Lower lobe of right lung (tissue), 2 donors: ENCODE results near the gene NFIA. TPM values are rescaled to one million over a fixed set of nuclear protein-coding genes. Genes with fewer than 3 reads are reported as not detected.

Source experiments
- ATAC-seq, 2 donors: fragments of 200-7000 bp; cut with Tn5 transposase; one replicate each; pipeline ENCODE4 v1.9.1; 2020 to 2022; ENCODE audit warnings: mild to moderate bottlenecking in 2 of 2, moderate library complexity in 2 of 2
- DNase-seq: peaks from one replicate; pipeline ENCODE4 v3.0.0-alpha.2; 2020
- H3K27ac ChIP-seq: fragments of 200-600 bp; one replicate; pipeline ENCODE4 v1.8.0; 2022
- H3K27me3 ChIP-seq: fragments of 200-600 bp; one replicate; pipeline ENCODE4 v1.8.0; 2022; ENCODE audit warnings: low read depth
- H3K36me3 ChIP-seq: fragments of 200-600 bp; one replicate; pipeline ENCODE4 v1.8.0; 2022; ENCODE audit warnings: mild to moderate bottlenecking
- H3K4me1 ChIP-seq: fragments of 200-600 bp; one replicate; pipeline ENCODE4 v1.8.0; 2022
- H3K4me3 ChIP-seq: fragments of 200-600 bp; one replicate; pipeline ENCODE4 v1.8.0; 2022; ENCODE audit warnings: mild to moderate bottlenecking
- H3K9me3 ChIP-seq: fragments of 200-600 bp; one replicate; pipeline ENCODE4 v1.8.0; 2022
- CTCF ChIP-seq: fragments of 200-600 bp; IDR thresholded peaks from one replicate; pipeline ENCODE4 v1.8.0; 2022; ENCODE audit warnings: antibody characterized with exemption, mild to moderate bottlenecking
- intact Hi-C: fragments of 100-400 bp; cut with DNase I; formaldehyde crosslinking; loops from one replicate; pipeline ENCODE4 v1.11.0; 2022
- total RNA-seq: library from RNA; stranded (reverse); fragmentation: NEBNext Ultra II Directional; extraction: Animal tissue kit (Norgen Biotek cat#: 25700); gene quantifications from one replicate; pipeline ENCODE4 v1.2.1, GENCODE V29; 2021
- donor health status: DM: no; HTN: yes; CAD: no; lungs with severe emphysema.

NFIA gene
- total RNA-seq, 1 donor from 2014 or later = 70.0 TPM

- peaks cover 28% of the 10 kb centered on the region for H3K4me1 ChIP-seq
- peak in 1 of 2 donors; percentile 12 for ATAC-seq
- TF ChIP-seq CTCF = no peak
- no peaks in the 10 kb centered on the region for H3K36me3 ChIP-seq
- H3K9me3 ChIP-seq = no peaks in the 10 kb centered on the region
- no peak overlapping the region for H3K4me3 ChIP-seq
- no peaks in the 10 kb centered on the region for H3K27me3 ChIP-seq
- peak; percentile 69 for DNase-seq
- intact Hi-C loops = no loop called here
- no peak overlapping the region for H3K27ac ChIP-seq
These were observed 259.1 kb downstream of the NFIA start for GRCh38 chr1:61341426-61341825.

- Histone ChIP-seq H3K27ac (no peak overlapping the region), H3K36me3 (peaks cover 6% of the 10 kb centered on the region), H3K4me3 (no peak overlapping the region), H3K27me3 (no peaks in the 10 kb centered on the region), H3K9me3 (no peaks in the 10 kb centered on the region), H3K4me1 (peaks cover 8% of the 10 kb centered on the region)
- no peak for TF ChIP-seq CTCF
- intact Hi-C loops = no loop called here
- ATAC-seq (no peak), DNase-seq (no peak)
These were observed 261.5 kb downstream of the NFIA start for GRCh38 chr1:61343734-61344420.

GRCh38 chr1:61344696-61345095 lies 262.3 kb downstream of the NFIA start:
- ATAC-seq = no peak
- no peak for TF ChIP-seq CTCF

GRCh38 chr1:61348025-61348665 lies 265.8 kb downstream of the NFIA start:
- Histone ChIP-seq H3K36me3 (peaks cover 10% of the 10 kb centered on the region), H3K9me3 (no peaks in the 10 kb centered on the region), H3K4me3 (no peak overlapping the region), H3K4me1 (no peaks in the 10 kb centered on the region), H3K27ac (no peak overlapping the region), H3K27me3 (no peaks in the 10 kb centered on the region)
- intact Hi-C loops = no loop called here
- DNase-seq = no peak
- ATAC-seq = no peak
- no peak for TF ChIP-seq CTCF

More at GRCh38 chr1:61344696-61345095, 262.3 kb downstream of the NFIA start:
- DNase-seq = no peak
- Histone ChIP-seq H3K27me3 (no peaks in the 10 kb centered on the region), H3K4me3 (no peak overlapping the region), H3K9me3 (no peaks in the 10 kb centered on the region), H3K36me3 (peaks cover 6% of the 10 kb centered on the region), H3K27ac (no peak overlapping the region), H3K4me1 (no peaks in the 10 kb centered on the region)
- intact Hi-C loops = no loop called here

GRCh38 chr1:61352845-61353435 lies 270.6 kb downstream of the NFIA start:
- intact Hi-C loops = no loop called here
- Histone ChIP-seq H3K27me3 (no peaks in the 10 kb centered on the region), H3K4me3 (no peak overlapping the region), H3K27ac (no peak overlapping the region), H3K4me1 (no peaks in the 10 kb centered on the region), H3K9me3 (no peaks in the 10 kb centered on the region), H3K36me3 (peaks cover 22% of the 10 kb centered on the region)
- DNase-seq = no peak
- ATAC-seq = no peak
- no peak for TF ChIP-seq CTCF
